GM12878 (cell line): ENCODE measurements around the gene IL36RN.

Experiments used
- CTCF ChIP-seq, 3 experiments: IDR thresholded peaks in 2 of 3; conservative IDR thresholded peaks in 1 of 3; 2 replicates each; pipeline ENCODE4 v1.5.1; 2011; ENCODE audit warnings: low read depth in 3 of 3, low read length in 3 of 3, mild to moderate bottlenecking in 3 of 3, control low read depth in 2 of 3, moderate library complexity in 2 of 3, inconsistent platforms in 1 of 3, mixed read lengths in 1 of 3; ENCODE audit not compliant: control insufficient read depth in 2 of 3, insufficient read depth in 1 of 3; ENCODE audit errors: extremely low read depth in 1 of 3
- FOS ChIP-seq: IDR thresholded peaks from 3 replicates; pipeline ENCODE4 v1.6.1; 2011; ENCODE audit warnings: borderline replicate concordance; ENCODE audit not compliant: insufficient read length; ENCODE audit errors: extremely low read depth
- HDAC2 ChIP-seq: fragments of 200-600 bp; sonication (generic); IDR thresholded peaks from 2 replicates; pipeline ENCODE4 v1.6.1; 2017
- NFYB ChIP-seq: IDR thresholded peaks from 2 replicates; pipeline ENCODE4 v1.6.1; 2011; ENCODE audit warnings: low read depth, mild to moderate bottlenecking, low read length, improper control_type of control experiment, moderate library complexity; ENCODE audit not compliant: insufficient read depth
- PAX8 ChIP-seq: fragments of 450-650 bp; IDR thresholded peaks from 2 replicates; pipeline ENCODE4 v1.6.1; 2017; ENCODE audit warnings: mild to moderate bottlenecking, moderate library complexity
- POLR2AphosphoS5 ChIP-seq: IDR thresholded peaks from 2 replicates; pipeline ENCODE4 v1.6.1; 2011; ENCODE audit warnings: mild to moderate bottlenecking, low read length, inconsistent platforms
- RAD21 ChIP-seq: IDR thresholded peaks from 2 replicates; pipeline ENCODE4 v1.6.1; 2011; ENCODE audit warnings: mild to moderate bottlenecking, low read depth, low read length, moderate library complexity; ENCODE audit not compliant: insufficient read depth
- SMARCA5 ChIP-seq: fragments of 450-650 bp; IDR thresholded peaks from 2 replicates; pipeline ENCODE4 v1.6.1; 2017; ENCODE audit warnings: mild to moderate bottlenecking
- USF2 ChIP-seq: IDR thresholded peaks from 2 replicates; pipeline ENCODE4 v1.6.1; 2011; ENCODE audit warnings: low read depth, low read length, improper control_type of control experiment, borderline replicate concordance
- TF ChIP-seq, protein P1 (sequence below): fragments of 450-650 bp; IDR thresholded peaks from 2 replicates; pipeline ENCODE4 v1.6.1; 2017; ENCODE audit warnings: mild to moderate bottlenecking

GRCh38 chr2:113073325-113073834, 14.4 kb downstream of the IL36RN start:
- no peak for TF ChIP-seq POLR2AphosphoS5
- TF ChIP-seq PAX8: no peak
- TF ChIP-seq NFYB: no peak
- TF ChIP-seq FOS: no peak
- no peak for TF ChIP-seq SMARCA5
- TF ChIP-seq CTCF (IDR thresholded peaks at IDR 0.05 in 2 of 3, conservative IDR thresholded peaks at IDR 0.05 in 1 of 3; ENCODE audit: control insufficient read depth in 2 of 3, extremely low read depth in 1 of 3, insufficient read depth in 1 of 3, low read depth in 3 of 3, low read length in 3 of 3): no peak
- TF ChIP-seq USF2: no peak
- TF ChIP-seq HDAC2: no peak
- TF ChIP-seq RAD21: no peak
- TF ChIP-seq, protein P1, sequence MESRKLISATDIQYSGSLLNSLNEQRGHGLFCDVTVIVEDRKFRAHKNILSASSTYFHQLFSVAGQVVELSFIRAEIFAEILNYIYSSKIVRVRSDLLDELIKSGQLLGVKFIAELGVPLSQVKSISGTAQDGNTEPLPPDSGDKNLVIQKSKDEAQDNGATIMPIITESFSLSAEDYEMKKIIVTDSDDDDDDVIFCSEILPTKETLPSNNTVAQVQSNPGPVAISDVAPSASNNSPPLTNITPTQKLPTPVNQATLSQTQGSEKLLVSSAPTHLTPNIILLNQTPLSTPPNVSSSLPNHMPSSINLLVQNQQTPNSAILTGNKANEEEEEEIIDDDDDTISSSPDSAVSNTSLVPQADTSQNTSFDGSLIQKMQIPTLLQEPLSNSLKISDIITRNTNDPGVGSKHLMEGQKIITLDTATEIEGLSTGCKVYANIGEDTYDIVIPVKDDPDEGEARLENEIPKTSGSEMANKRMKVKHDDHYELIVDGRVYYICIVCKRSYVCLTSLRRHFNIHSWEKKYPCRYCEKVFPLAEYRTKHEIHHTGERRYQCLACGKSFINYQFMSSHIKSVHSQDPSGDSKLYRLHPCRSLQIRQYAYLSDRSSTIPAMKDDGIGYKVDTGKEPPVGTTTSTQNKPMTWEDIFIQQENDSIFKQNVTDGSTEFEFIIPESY: no peak
